ENCODE measurements around the gene MAZ. TPM values are rescaled to one million over a fixed set of nuclear protein-coding genes. Genes with fewer than 3 reads are reported as not detected.
A peak's percentile ranks its signal among the peaks of the same experiment; 100 is the strongest.

The MAZ gene
- total and polyA plus RNA-seq, 2 of the 13 experiments (the other 11 are each of a cell fraction or from before 2014, with no cell fraction given) = 203 to 277 TPM

DNA sequence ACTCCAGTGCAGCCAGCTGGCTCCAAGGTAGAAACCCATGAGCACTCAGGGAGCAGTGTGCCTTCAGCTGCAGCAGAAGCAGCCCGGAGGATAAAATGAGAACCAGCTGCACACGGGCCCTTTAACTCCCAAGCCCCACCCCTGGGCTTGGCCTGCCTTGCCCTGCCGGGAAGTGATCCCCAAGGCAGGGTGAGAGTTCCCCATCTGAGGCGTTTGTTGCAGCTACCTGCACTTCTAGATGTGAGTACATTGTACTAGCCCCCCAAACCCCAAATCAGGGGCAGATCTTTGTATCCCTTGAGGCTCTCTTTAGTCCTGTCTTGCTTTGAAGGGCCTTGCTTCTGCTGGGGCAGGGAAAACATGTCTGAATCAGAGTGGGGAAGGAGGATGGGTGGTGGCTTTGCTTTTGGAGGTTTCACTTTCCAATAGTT, 14.0 kb downstream of the MAZ start, which contains the start of gene MVP (continued):
- TF ChIP-seq, protein P1, sequence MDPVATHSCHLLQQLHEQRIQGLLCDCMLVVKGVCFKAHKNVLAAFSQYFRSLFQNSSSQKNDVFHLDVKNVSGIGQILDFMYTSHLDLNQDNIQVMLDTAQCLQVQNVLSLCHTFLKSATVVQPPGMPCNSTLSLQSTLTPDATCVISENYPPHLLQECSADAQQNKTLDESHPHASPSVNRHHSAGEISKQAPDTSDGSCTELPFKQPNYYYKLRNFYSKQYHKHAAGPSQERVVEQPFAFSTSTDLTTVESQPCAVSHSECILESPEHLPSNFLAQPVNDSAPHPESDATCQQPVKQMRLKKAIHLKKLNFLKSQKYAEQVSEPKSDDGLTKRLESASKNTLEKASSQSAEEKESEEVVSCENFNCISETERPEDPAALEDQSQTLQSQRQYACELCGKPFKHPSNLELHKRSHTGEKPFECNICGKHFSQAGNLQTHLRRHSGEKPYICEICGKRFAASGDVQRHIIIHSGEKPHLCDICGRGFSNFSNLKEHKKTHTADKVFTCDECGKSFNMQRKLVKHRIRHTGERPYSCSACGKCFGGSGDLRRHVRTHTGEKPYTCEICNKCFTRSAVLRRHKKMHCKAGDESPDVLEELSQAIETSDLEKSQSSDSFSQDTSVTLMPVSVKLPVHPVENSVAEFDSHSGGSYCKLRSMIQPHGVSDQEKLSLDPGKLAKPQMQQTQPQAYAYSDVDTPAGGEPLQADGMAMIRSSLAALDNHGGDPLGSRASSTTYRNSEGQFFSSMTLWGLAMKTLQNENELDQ (CRISPR knock-in tag; IDR thresholded peaks at IDR 0.05; ENCODE audit: borderline replicate concordance) = peak; percentile 10; the same call in 1 of the 2 replicates
- peak; percentile 86; the same call in 1 of the 2 replicates for TF ChIP-seq SSRP1 (CRISPR knock-in tag; IDR thresholded peaks at IDR 0.05)
- 0 out of 2 replicates have a peak, but pooled peaks have one; percentile 9 for TF ChIP-seq YEATS4 (CRISPR knock-in tag; IDR thresholded peaks at IDR 0.05; ENCODE audit: borderline replicate concordance)
- no peak for TF ChIP-seq SCMH1 (CRISPR knock-in tag; IDR thresholded peaks at IDR 0.05; ENCODE audit: borderline replicate concordance)
- TF ChIP-seq, protein P2, sequence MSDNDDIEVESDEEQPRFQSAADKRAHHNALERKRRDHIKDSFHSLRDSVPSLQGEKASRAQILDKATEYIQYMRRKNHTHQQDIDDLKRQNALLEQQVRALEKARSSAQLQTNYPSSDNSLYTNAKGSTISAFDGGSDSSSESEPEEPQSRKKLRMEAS (IDR thresholded peaks at IDR 0.05) = 0 out of 2 replicates have a peak, but pooled peaks have one; percentile 5
- TF ChIP-seq, protein P3, sequence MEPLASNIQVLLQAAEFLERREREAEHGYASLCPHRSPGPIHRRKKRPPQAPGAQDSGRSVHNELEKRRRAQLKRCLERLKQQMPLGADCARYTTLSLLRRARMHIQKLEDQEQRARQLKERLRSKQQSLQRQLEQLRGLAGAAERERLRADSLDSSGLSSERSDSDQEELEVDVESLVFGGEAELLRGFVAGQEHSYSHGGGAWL (CRISPR knock-in tag; IDR thresholded peaks at IDR 0.05) = 0 out of 2 replicates have a peak, but pooled peaks have one; percentile 8
- TF ChIP-seq ZNF572 (CRISPR knock-in tag; IDR thresholded peaks at IDR 0.05) = no peak
- TF ChIP-seq XRCC5 (optimal IDR thresholded peaks at IDR 0.05; ENCODE audit: low read length) = peak; percentile 45
- TF ChIP-seq, protein P4, sequence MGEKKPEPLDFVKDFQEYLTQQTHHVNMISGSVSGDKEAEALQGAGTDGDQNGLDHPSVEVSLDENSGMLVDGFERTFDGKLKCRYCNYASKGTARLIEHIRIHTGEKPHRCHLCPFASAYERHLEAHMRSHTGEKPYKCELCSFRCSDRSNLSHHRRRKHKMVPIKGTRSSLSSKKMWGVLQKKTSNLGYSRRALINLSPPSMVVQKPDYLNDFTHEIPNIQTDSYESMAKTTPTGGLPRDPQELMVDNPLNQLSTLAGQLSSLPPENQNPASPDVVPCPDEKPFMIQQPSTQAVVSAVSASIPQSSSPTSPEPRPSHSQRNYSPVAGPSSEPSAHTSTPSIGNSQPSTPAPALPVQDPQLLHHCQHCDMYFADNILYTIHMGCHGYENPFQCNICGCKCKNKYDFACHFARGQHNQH (CRISPR knock-in tag; IDR thresholded peaks at IDR 0.05) = 0 out of 2 replicates have a peak, but pooled peaks have one; percentile 44
- TF ChIP-seq NKX3-1 (CRISPR knock-in tag; IDR thresholded peaks at IDR 0.05) = 0 out of 2 replicates have a peak, but pooled peaks have one; percentile 24
- TF ChIP-seq, protein P5, sequence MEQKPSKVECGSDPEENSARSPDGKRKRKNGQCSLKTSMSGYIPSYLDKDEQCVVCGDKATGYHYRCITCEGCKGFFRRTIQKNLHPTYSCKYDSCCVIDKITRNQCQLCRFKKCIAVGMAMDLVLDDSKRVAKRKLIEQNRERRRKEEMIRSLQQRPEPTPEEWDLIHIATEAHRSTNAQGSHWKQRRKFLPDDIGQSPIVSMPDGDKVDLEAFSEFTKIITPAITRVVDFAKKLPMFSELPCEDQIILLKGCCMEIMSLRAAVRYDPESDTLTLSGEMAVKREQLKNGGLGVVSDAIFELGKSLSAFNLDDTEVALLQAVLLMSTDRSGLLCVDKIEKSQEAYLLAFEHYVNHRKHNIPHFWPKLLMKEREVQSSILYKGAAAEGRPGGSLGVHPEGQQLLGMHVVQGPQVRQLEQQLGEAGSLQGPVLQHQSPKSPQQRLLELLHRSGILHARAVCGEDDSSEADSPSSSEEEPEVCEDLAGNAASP (CRISPR knock-in tag; IDR thresholded peaks at IDR 0.05; ENCODE audit: borderline replicate concordance) = peak; percentile 30; the same call in 1 of the 2 replicates
- TF ChIP-seq MTF1 (CRISPR knock-in tag; IDR thresholded peaks at IDR 0.05) = peak; percentile 90; the same call in 1 of the 2 replicates
- TF ChIP-seq, protein P6, sequence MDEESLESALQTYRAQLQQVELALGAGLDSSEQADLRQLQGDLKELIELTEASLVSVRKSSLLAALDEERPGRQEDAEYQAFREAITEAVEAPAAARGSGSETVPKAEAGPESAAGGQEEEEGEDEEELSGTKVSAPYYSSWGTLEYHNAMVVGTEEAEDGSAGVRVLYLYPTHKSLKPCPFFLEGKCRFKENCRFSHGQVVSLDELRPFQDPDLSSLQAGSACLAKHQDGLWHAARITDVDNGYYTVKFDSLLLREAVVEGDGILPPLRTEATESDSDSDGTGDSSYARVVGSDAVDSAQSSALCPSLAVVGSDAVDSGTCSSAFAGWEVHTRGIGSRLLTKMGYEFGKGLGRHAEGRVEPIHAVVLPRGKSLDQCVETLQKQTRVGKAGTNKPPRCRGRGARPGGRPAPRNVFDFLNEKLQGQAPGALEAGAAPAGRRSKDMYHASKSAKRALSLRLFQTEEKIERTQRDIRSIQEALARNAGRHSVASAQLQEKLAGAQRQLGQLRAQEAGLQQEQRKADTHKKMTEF (CRISPR knock-in tag; IDR thresholded peaks at IDR 0.05) = peak; percentile 53; the same call in 1 of the 2 replicates
- TF ChIP-seq ZNF451 (CRISPR knock-in tag; IDR thresholded peaks at IDR 0.05) = 0 out of 2 replicates have a peak, but pooled peaks have one; percentile 54
- peak; percentile 10; the same call in 1 of the 2 replicates for TF ChIP-seq RXRB (CRISPR knock-in tag; IDR thresholded peaks at IDR 0.05; ENCODE audit: borderline replicate concordance)
- 0 out of 2 replicates have a peak, but pooled peaks have one; percentile 58 for TF ChIP-seq ZNF510 (CRISPR knock-in tag; IDR thresholded peaks at IDR 0.05; ENCODE audit: low read depth)
- TF ChIP-seq HIVEP1 (CRISPR knock-in tag; IDR thresholded peaks at IDR 0.05) = peak; percentile 51; the same call in 1 of the 2 replicates
- no peak for TF ChIP-seq MAFG (CRISPR knock-in tag; IDR thresholded peaks at IDR 0.05)
- TF ChIP-seq, protein P7, sequence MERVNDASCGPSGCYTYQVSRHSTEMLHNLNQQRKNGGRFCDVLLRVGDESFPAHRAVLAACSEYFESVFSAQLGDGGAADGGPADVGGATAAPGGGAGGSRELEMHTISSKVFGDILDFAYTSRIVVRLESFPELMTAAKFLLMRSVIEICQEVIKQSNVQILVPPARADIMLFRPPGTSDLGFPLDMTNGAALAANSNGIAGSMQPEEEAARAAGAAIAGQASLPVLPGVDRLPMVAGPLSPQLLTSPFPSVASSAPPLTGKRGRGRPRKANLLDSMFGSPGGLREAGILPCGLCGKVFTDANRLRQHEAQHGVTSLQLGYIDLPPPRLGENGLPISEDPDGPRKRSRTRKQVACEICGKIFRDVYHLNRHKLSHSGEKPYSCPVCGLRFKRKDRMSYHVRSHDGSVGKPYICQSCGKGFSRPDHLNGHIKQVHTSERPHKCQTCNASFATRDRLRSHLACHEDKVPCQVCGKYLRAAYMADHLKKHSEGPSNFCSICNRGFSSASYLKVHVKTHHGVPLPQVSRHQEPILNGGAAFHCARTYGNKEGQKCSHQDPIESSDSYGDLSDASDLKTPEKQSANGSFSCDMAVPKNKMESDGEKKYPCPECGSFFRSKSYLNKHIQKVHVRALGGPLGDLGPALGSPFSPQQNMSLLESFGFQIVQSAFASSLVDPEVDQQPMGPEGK (CRISPR knock-in tag; IDR thresholded peaks at IDR 0.05) = peak; percentile 54
- TF ChIP-seq PITX1 (CRISPR knock-in tag; IDR thresholded peaks at IDR 0.05) = 0 out of 2 replicates have a peak, but pooled peaks have one; percentile 3

Measured in HepG2 (cell line).